ENCODE data around the gene ATP2A1. TPM values are rescaled to one million over a fixed set of nuclear protein-coding genes. Genes with fewer than 3 reads are reported as not detected.
"Not testable (repeated sequence)": the region's sequence is repeated elsewhere in the genome, so short reads cannot be mapped to it uniquely, and the experiment has no call there.

Gene ATP2A1
- polyA plus RNA-seq, 10 donors, result 114 to 770 (median 490) TPM

DNA sequence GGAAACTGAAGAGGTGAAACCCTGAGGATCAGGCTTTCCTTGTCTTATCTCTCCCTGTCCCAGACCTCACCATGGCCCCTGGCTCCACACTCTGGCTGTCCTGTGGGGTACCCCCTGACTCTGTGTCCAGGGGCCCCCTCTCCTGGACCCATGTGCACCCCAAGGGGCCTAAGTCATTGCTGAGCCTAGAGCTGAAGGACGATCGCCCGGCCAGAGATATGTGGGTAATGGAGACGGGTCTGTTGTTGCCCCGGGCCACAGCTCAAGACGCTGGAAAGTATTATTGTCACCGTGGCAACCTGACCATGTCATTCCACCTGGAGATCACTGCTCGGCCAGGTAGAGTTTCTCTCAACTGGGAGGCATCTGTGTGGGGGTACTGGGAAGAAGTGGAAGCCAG lies 54.9 kb downstream of the ATP2A1 start:
- no peak for DNase-seq

DNA sequence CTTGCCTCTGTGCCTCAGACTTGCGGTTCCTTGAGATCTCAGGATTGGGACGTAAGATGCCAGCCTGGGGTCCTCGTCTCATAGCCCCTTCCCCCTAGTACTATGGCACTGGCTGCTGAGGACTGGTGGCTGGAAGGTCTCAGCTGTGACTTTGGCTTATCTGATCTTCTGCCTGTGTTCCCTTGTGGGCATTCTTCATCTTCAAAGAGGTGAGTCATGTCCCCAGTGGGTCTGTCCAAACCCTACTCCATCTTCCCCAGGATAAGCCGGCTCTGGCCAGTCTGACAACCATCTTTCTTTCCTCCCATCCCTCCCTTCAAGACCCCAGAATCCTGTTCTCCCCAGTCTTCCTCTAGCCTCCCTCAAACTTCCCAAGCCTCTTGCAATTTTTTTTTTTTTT lies 57.1 kb downstream of the ATP2A1 start:
- no peak for DNase-seq

DNA sequence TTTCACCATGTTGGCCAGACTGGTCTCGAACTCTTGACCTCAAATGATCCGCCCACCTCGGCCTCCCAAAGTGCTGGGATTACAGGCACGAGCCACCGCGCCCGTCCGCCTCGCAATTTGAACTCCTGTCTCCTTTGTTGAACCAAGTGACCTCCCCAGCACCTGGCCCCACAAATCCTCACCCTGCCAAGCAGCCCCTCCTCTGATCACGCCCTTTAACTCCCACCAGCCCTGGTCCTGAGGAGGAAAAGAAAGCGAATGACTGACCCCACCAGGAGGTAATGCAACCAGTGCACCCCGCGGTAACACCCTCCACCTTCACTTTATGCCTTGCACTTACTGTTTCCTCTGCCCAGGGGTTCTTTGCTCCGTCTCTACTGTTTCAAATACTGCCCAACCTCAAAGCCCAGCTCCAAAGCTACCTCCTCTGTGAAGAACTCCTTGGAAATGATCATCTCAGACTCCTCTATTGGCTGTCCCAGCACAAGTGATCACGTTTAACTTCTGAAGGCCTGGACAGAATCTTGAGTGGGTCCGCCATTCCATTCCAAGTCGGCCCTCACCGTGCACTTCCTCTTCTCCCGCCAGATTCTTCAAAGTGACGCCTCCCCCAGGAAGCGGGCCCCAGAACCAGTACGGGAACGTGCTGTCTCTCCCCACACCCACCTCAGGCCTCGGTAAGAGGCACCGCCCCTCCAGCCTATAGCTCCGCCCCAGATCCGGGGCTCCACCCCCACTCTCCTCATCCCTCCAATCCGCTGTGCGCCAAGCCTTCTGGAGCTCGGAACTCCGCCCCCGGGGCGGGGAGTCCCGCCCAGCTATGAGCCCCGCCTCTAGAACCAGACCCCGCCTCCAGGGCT lies 57.9 kb downstream of the ATP2A1 start:
- peak; percentile 51 to 80 (median 59) for DNase-seq

GRCh38 chr16:28936784-28937155 lies 58.5 kb downstream of the ATP2A1 start:
- DNase-seq, result no peak

DNA sequence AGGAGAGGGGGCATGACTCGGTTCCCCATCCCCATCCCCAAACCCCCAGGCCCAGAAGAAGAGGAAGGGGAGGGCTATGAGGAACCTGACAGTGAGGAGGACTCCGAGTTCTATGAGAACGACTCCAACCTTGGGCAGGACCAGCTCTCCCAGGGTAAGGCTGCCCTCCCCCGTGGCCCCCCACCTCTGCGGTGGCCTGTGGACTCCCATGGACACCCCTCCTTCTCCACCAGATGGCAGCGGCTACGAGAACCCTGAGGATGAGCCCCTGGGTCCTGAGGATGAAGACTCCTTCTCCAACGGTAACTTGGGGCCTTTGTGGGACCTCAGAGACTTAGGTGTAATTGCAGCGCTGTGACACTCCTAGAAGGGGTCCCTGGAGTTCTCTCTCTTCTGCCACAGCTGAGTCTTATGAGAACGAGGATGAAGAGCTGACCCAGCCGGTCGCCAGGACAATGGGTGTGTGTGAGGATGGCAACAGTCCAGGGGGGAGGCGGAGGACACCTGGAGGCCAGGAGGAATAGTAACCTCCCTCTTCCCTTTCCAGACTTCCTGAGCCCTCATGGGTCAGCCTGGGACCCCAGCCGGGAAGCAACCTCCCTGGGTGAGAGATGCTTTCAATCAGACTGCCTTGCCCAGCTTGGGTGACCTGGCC lies 59.1 kb downstream of the ATP2A1 start:
- DNase-seq, result no peak

DNA sequence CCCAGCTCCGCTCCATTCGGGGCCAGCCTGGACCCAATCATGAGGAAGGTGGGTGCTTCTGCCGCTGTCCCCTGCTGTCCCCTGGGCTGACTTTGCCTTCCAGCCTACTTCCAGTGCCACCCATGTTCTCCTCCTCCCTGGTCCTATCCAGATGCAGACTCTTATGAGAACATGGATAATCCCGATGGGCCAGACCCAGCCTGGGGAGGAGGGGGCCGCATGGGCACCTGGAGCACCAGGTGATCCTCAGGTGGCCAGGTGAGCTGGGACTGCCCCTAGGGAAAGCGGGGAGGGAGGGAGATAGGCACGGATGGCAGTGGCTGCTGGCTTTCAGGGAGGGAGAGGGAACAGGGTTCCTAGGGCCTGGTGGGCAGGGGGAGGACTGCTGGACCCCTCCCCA lies 60.4 kb downstream of the ATP2A1 start:
- no peak for DNase-seq

DNA sequence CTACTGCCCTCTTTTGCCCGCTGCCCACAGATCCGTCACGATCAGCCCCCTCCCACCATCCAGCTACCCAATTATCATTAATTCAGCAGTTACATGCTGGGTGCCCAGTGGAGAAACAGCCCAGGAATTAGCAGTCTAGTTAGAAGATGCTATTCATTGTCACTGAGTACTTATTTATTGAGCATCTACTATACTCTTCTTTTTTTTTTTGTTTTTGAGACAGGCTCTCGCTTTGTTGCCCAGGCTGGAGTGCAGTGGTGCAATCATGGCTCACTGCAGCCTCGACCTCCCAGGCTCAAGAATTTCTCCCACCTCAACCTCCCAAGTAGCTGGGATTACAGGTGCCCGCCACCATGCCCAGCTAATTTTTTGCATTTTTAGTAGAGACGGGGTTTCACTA lies 61.5 kb downstream of the ATP2A1 start:
- DNase-seq, result not testable (repeated sequence)

DNA sequence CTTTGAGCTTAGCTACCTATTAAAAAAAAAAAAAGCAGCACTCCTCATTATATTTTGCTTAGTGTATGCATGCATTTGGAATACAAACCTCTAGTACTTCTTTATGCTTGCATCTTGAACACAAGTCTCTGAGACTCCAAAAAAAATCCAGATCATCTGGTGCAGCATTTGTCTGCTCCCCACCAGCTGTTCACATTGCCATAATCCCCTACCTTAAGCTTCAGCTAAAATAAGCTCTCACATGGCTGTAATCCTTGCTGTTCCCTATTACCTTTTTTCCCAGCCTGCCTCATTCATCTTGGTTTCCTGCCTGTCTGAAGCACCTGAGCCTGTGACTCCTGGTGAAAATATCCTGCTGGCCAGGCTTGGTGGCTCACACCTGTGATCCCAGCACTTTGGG lies 65.0 kb downstream of the ATP2A1 start:
- DNase-seq, result no peak

- no peak for DNase-seq
These were observed 68.4 kb downstream of the ATP2A1 start for GRCh38 chr16:28946681-28947080.

- peak; percentile 100 for DNase-seq
These were observed 72.5 kb downstream of the ATP2A1 start, which contains the start of gene NFATC2IP for GRCh38 chr16:28950648-28951409. NFATC2IP (plus strand) TSS chr16:28950937; CDS start chr16:28951012, 75 bp downstream.

GRCh38 chr16:28951410-28951943 lies 73.2 kb downstream of the ATP2A1 start:
- DNase-seq, result no peak

Other genes with a start within 250 kb of the ATP2A1 start
- 1 to 10 TPM in 4 of 10 donors, under 1 TPM in 5, not detected in 1; 0.07 to 3.2 (median 0.71) TPM for gene NPIPB8, start 240.4 kb upstream of the ATP2A1 start, polyA plus RNA-seq (ENCODE audit: insufficient read length in 10 of 10)
- gene EIF3C, start 167.0 kb upstream of the ATP2A1 start, polyA plus RNA-seq (ENCODE audit: insufficient read length in 10 of 10), result 100 to 1,000 TPM; 175 to 425 (median 322) TPM
- 1 to 10 TPM in 7 of 10 donors, under 1 TPM in 3; 0.15 to 4.2 (median 1.1) TPM for gene NPIPB9, start 126.7 kb upstream of the ATP2A1 start, polyA plus RNA-seq (ENCODE audit: insufficient read length in 10 of 10)
- 10 to 100 TPM; 59.2 to 99.8 (median 77.9) TPM for gene ATXN2L, start 55.5 kb upstream of the ATP2A1 start, polyA plus RNA-seq (ENCODE audit: insufficient read length in 10 of 10)
- gene TUFM, start 32.1 kb upstream of the ATP2A1 start, polyA plus RNA-seq (ENCODE audit: insufficient read length in 10 of 10), result 100 to 1,000 TPM; 118 to 161 (median 148) TPM
- 10 to 100 TPM; 30.5 to 53.1 (median 40.6) TPM for gene SH2B1, start 14.6 kb upstream of the ATP2A1 start, polyA plus RNA-seq (ENCODE audit: insufficient read length in 10 of 10)
- gene RABEP2, start 46.8 kb downstream of the ATP2A1 start, polyA plus RNA-seq (ENCODE audit: insufficient read length in 10 of 10), result 10 to 100 TPM in 9 of 10 donors, 1 to 10 TPM in 1; 9.3 to 16.6 (median 12.5) TPM
- under 1 TPM in 9 of 10 donors, not detected in 1; 0.16 to 0.38 (median 0.30) TPM for gene CD19, start 53.5 kb downstream of the ATP2A1 start, polyA plus RNA-seq (ENCODE audit: insufficient read length in 10 of 10)
- 10 to 100 TPM; 11.8 to 46.9 (median 20.3) TPM for gene NFATC2IP, start 72.4 kb downstream of the ATP2A1 start, polyA plus RNA-seq (ENCODE audit: insufficient read length in 10 of 10)
- 10 to 100 TPM; 16.6 to 26.9 (median 22.8) TPM for gene SPNS1, start 96.3 kb downstream of the ATP2A1 start, polyA plus RNA-seq (ENCODE audit: insufficient read length in 10 of 10)
- gene LAT, start 106.6 kb downstream of the ATP2A1 start, polyA plus RNA-seq (ENCODE audit: insufficient read length in 10 of 10), result 10 to 100 TPM in 1 of 10 donors, 1 to 10 TPM in 9; 1.1 to 10.8 (median 2.6) TPM

Data from muscle of back (tissue), 11 donors.